OCI-LY1 (cell line): ENCODE measurements around the gene ZNF311.

Source experiments
- H2AFZ ChIP-seq: fragments of 200-600 bp; sonication (generic), shearing (Covaris generic); 2 replicates; pipeline ENCODE4 v1.6.0; 2014; ENCODE audit warnings: antibody characterized with exemption, mild to moderate bottlenecking, low read length
- H3F3A ChIP-seq: fragments of 200-600 bp; sonication (generic), shearing (Covaris generic); 2 replicates; pipeline ENCODE4 v1.6.0; 2014; ENCODE audit warnings: mild to moderate bottlenecking, antibody characterized with exemption, low read length, moderate library complexity; ENCODE audit not compliant: insufficient read depth
- H3K27ac ChIP-seq: fragments of 200-600 bp; sonication (generic); 2 replicates; pipeline ENCODE4 v1.5.1; 2014; ENCODE audit warnings: low read length, mixed run types, mild to moderate bottlenecking, low read depth; ENCODE audit not compliant: poor library complexity, severe bottlenecking
- H3K27me3 ChIP-seq: fragments of 200-600 bp; sonication (generic); 2 replicates; pipeline ENCODE4 v1.6.0; 2014; ENCODE audit warnings: antibody characterized with exemption, mild to moderate bottlenecking, low read length, moderate library complexity; ENCODE audit not compliant: insufficient read depth
- H3K36me3 ChIP-seq: fragments of 200-600 bp; sonication (generic); 2 replicates; pipeline ENCODE4 v1.6.1; 2014; ENCODE audit warnings: mild to moderate bottlenecking, antibody characterized with exemption, low read length, moderate library complexity, mixed read lengths; ENCODE audit not compliant: insufficient read depth
- H3K4me1 ChIP-seq: fragments of 200-600 bp; sonication (generic); 2 replicates; pipeline ENCODE4 v1.5.1; 2014; ENCODE audit warnings: mild to moderate bottlenecking, low read length, moderate library complexity; ENCODE audit not compliant: insufficient read depth, severe bottlenecking
- H3K4me2 ChIP-seq: fragments of 200-600 bp; sonication (generic), shearing (Covaris generic); 2 replicates; pipeline ENCODE4 v1.6.1; 2014; ENCODE audit warnings: low read length
- H3K4me3 ChIP-seq: fragments of 200-600 bp; sonication (generic); 2 replicates; pipeline ENCODE4 v1.5.1; 2014; ENCODE audit warnings: low read length, low read depth, mild to moderate bottlenecking, mixed read lengths; ENCODE audit not compliant: poor library complexity, severe bottlenecking
- H3K79me2 ChIP-seq: fragments of 200-600 bp; shearing (Covaris generic); 2 replicates; pipeline ENCODE4 v1.6.1; 2016; ENCODE audit warnings: mixed run types, low read length, mixed read lengths; ENCODE audit not compliant: insufficient read depth
- H3K9ac ChIP-seq: fragments of 200-600 bp; sonication (generic), shearing (Covaris generic); 2 replicates; pipeline ENCODE4 v1.6.1; 2014; ENCODE audit warnings: mild to moderate bottlenecking, low read length, mixed read lengths
- H3K9me2 ChIP-seq: fragments of 200-600 bp; sonication (generic), shearing (Covaris generic); 2 replicates; pipeline ENCODE4 v1.6.1; 2014; ENCODE audit warnings: low read depth, mild to moderate bottlenecking, low read length, mixed read lengths
- H3K9me3 ChIP-seq: fragments of 200-600 bp; shearing (Covaris generic); 2 replicates; pipeline ENCODE4 v1.6.1; 2014; ENCODE audit warnings: low read length, mixed read lengths
- H4K20me1 ChIP-seq: fragments of 200-600 bp; sonication (generic), shearing (Covaris generic); 2 replicates; pipeline ENCODE4 v1.6.0; 2016; ENCODE audit warnings: mild to moderate bottlenecking, low read length; ENCODE audit not compliant: insufficient read depth
- CTCF ChIP-seq: fragments of 200-600 bp; sonication (generic), shearing (Covaris generic); IDR thresholded peaks from 2 replicates; pipeline ENCODE4 v1.5.1; 2017; ENCODE audit warnings: mild to moderate bottlenecking, antibody characterized with exemption, low read length, moderate library complexity, mixed read lengths
- EZH2 ChIP-seq: fragments of 200-600 bp; sonication (generic), shearing (Covaris generic); IDR thresholded peaks from 2 replicates; pipeline ENCODE4 v1.8.0; 2017; ENCODE audit warnings: borderline replicate concordance, mixed run types, mild to moderate bottlenecking, antibody characterized with exemption, low read length, moderate library complexity, mixed read lengths

ZNF311 gene

GRCh38 chr6:29008089-29008488, 3.0 kb upstream of the ZNF311 start:
- H3K4me1 ChIP-seq, result no peaks in the 10 kb centered on the region
- no peaks in the 10 kb centered on the region for H3K9me3 ChIP-seq
- no peak overlapping the region for H3K27ac ChIP-seq
- no peaks in the 10 kb centered on the region for H3K27me3 ChIP-seq
- H3K9ac ChIP-seq, result no peak overlapping the region
- no peaks in the 10 kb centered on the region for H3K9me2 ChIP-seq
- no peaks in the 10 kb centered on the region for H3K36me3 ChIP-seq
- no peaks in the 10 kb centered on the region for H4K20me1 ChIP-seq
- no peaks in the 10 kb centered on the region for H3F3A ChIP-seq
- H3K4me2 ChIP-seq, result no peak overlapping the region
- TF ChIP-seq EZH2, result no peak
- no peak for TF ChIP-seq CTCF
- no peaks in the 10 kb centered on the region for H3K79me2 ChIP-seq
- H2AFZ ChIP-seq, result no peak overlapping the region
- H3K4me3 ChIP-seq, result no peak overlapping the region

- Histone ChIP-seq H3K4me3 (no peak overlapping the region), H3K9ac (no peak overlapping the region), H4K20me1 (no peaks in the 10 kb centered on the region), H3K9me2 (no peaks in the 10 kb centered on the region), H3F3A (no peaks in the 10 kb centered on the region), H2AFZ (no peak overlapping the region), H3K27ac (no peak overlapping the region), H3K36me3 (no peaks in the 10 kb centered on the region), H3K4me1 (no peaks in the 10 kb centered on the region), H3K27me3 (no peaks in the 10 kb centered on the region), H3K79me2 (no peaks in the 10 kb centered on the region), H3K4me2 (no peak overlapping the region), H3K9me3 (no peaks in the 10 kb centered on the region)
- TF ChIP-seq EZH2, result no peak
- no peak for TF ChIP-seq CTCF
Observed at GRCh38 chr6:28996844-28997510, 8.1 kb downstream of the ZNF311 start.

GRCh38 chr6:28995093-28995650, 9.9 kb downstream of the ZNF311 start:
- no peaks in the 10 kb centered on the region for H3K4me1 ChIP-seq
- H4K20me1 ChIP-seq, result no peaks in the 10 kb centered on the region
- H3K79me2 ChIP-seq, result no peaks in the 10 kb centered on the region
- H3K4me2 ChIP-seq, result no peak overlapping the region
- H3K9ac ChIP-seq, result no peak overlapping the region
- H2AFZ ChIP-seq, result no peak overlapping the region
- no peaks in the 10 kb centered on the region for H3K36me3 ChIP-seq
- H3K27ac ChIP-seq, result no peak overlapping the region
- TF ChIP-seq CTCF (no peak), EZH2 (no peak)
- H3K4me3 ChIP-seq, result no peak overlapping the region
- no peaks in the 10 kb centered on the region for H3K9me3 ChIP-seq
- no peaks in the 10 kb centered on the region for H3K9me2 ChIP-seq
- H3F3A ChIP-seq, result no peaks in the 10 kb centered on the region
- no peaks in the 10 kb centered on the region for H3K27me3 ChIP-seq
